Spleen (tissue), 11 donors: ENCODE results near the gene FOXE1. TPM values are rescaled to one million over a fixed set of nuclear protein-coding genes. Genes with fewer than 3 reads are reported as not detected.
A peak's percentile ranks its signal among the peaks of the same experiment; 100 is the strongest.

ENCODE experiments used
- DNase-seq: peaks from one replicate; pipeline ENCODE4 v3.0.0-alpha.2; 2020
- H3K27ac ChIP-seq, 8 donors: fragments of 200-600 bp; sonication (generic) in 7 of 8; 1 replicate in 4 of 8; 2 replicates in 4 of 8; pipeline versions ENCODE4 v1.5.0 to v1.8.0; 2016 to 2021; ENCODE audit warnings: inconsistent platforms in 4 of 8, mild to moderate bottlenecking in 4 of 8, moderate library complexity in 1 of 8
- H3K27me3 ChIP-seq, 7 donors: fragments of 200-600 bp; sonication (generic) in 6 of 7; replicated peaks in 1 of 7; 1 replicate in 4 of 7; 2 replicates in 3 of 7; pipeline versions ENCODE4 v1.5.0 to v1.8.0; 2016 to 2021; ENCODE audit warnings: inconsistent platforms in 3 of 7, mild to moderate bottlenecking in 1 of 7
- H3K36me3 ChIP-seq, 6 donors: fragments of 200-600 bp; sonication (generic) in 5 of 6; 1 replicate in 4 of 6; 2 replicates in 2 of 6; pipeline versions ENCODE4 v1.5.0 to v1.8.0; 2016 to 2021; ENCODE audit warnings: inconsistent platforms in 2 of 6
- H3K4me1 ChIP-seq, 6 donors: fragments of 200-600 bp; sonication (generic) in 5 of 6; 1 replicate in 3 of 6; 2 replicates in 3 of 6; pipeline versions ENCODE4 v1.5.0 to v1.8.0; 2016 to 2021; ENCODE audit warnings: inconsistent platforms in 3 of 6
- H3K4me3 ChIP-seq, 8 donors: fragments of 200-600 bp; sonication (generic) in 7 of 8; 1 replicate in 4 of 8; 2 replicates in 4 of 8; pipeline versions ENCODE4 v1.5.0 to v1.8.0; 2016 to 2021; ENCODE audit warnings: inconsistent platforms in 4 of 8, mild to moderate bottlenecking in 4 of 8, moderate library complexity in 2 of 8
- H3K9me3 ChIP-seq, 8 donors: fragments of 200-600 bp; sonication (generic) in 7 of 8; 1 replicate in 4 of 8; 2 replicates in 4 of 8; pipeline versions ENCODE4 v1.5.0 to v1.8.0; 2016 to 2021; ENCODE audit warnings: inconsistent platforms in 4 of 8
- POLR2A ChIP-seq, 3 donors: fragments of 450-650 bp; IDR thresholded peaks; one replicate each; pipeline ENCODE4 v1.5.1; 2017; ENCODE audit warnings: antibody characterized with exemption in 3 of 3, mild to moderate bottlenecking in 1 of 3
- POLR2AphosphoS5 ChIP-seq, 3 donors: sonication (generic); formaldehyde crosslinking; IDR thresholded peaks; one replicate each; pipeline ENCODE4 v1.5.1; 2017; ENCODE audit warnings: antibody characterized with exemption in 3 of 3
- WGBS, 5 donors: extraction: QIAGEN DNeasy Blood & Tissue Kit in 3 of 5; methylation state at CpG; one replicate each; pipeline versions ENCODE4 v1.1.5 to v1.1.7; 2013 to 2018; 5-methylcytosine and 5-hydroxymethylcytosine counted together
- intact Hi-C: fragments of 100-400 bp; cut with DNase I; formaldehyde crosslinking; loops from one replicate; pipeline ENCODE4 v1.15.0; 2023; ENCODE audit warnings: low total_unique reads
- polyA plus RNA-seq, 3 donors: library from polyadenylated mRNA; stranded (reverse); fragments of 200-250 nt; gene quantifications; one replicate each; pipeline ENCODE4 v1.2.1, GENCODE V29; 2013
- total RNA-seq, 7 donors: library from RNA; depleted of rRNA in 3 of 7; stranded (reverse); fragments of >200 nt in 3 of 7; fragmentation: NEBNext Ultra II Directional in 4 of 7; extraction: Animal tissue kit (Norgen Biotek cat#: 25700) in 4 of 7; gene quantifications; one replicate each; pipeline versions ENCODE4 v1.1.0 to v1.2.1, GENCODE V29; 2016 to 2021
- TF ChIP-seq, protein P1 (sequence below), 11 experiments: fragments of 200-600 bp in 7 of 11; fragments of 450-650 bp in 4 of 11; sonication (generic) in 4 of 11; IDR thresholded peaks in 8 of 11; conservative IDR thresholded peaks in 3 of 11; 1 replicate in 7 of 11; 2 replicates in 4 of 11; pipeline versions ENCODE4 v1.4.0 to v1.8.0; 2016 to 2021; ENCODE audit warnings: antibody characterized with exemption in 11 of 11, inconsistent platforms in 4 of 11, mild to moderate bottlenecking in 1 of 11
- donor health status: healthy with polysubstance abuse.
- donor health status: DM: no; HTN: no; CAD: no; lungs with moderate emphysema.
- donor health status: DM: no; HTN: no; CAD: no.
- donor health status: Bipolar disorder and iron deficiency.
- donor health status: healthy.
- donor health status: DM: no; HTN: no; CAD: no.
- donor health status: DM: yes; HTN: yes; CAD: no.

The FOXE1 gene
- total and polyA plus RNA-seq, 10 donors, result 0.02 to 0.04 (median 0.03) TPM; not detected in 7

DNA sequence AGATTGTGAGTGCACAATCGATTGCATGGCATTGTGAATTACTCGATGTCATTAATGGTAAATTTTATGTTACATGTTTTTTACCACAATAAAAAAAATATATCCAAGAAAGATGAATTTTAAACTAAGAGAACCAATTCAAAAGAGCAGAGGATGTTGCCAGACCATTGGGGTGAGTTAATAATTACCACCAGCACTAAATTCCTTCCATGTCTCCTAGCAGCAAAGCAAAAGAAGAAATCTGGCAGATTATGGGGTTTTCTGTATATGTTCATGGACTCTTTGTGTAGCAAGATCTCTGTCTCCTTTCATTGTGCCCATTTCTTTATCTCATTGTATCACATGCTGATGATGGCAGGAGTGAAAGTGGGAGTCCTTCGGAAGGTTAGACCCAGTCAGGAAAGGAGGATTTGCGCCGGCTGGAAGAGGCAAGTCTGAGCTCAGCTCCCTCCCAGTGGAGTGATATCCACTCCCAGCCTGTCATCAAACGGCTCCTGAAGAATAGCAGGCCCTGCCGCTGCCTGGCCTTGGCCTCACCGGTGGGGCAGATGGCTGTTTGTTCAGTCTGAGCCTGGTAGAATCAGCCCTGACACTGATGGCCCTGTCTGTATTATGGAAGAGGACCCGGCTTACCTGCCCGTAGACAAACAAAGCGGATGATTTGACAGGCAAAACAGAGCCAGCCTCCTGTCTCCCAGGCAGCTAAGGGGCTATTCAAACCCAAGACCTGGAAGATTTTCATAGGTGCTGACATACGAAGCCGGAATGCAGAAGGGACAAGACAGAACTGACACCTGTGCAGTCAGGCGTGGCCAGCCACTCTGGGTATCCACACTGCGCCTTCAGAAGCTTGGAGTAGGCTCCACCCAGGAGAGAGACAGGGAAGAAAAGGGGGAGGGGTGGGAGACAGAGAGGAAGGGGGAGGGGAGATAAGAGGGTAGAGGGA lies 21.9 kb upstream of the FOXE1 start:
- H3K27me3 ChIP-seq, result peaks cover 0 to 61% (median 0%) of the 10 kb centered on the region in 7 donors
- intact Hi-C loops, result no loop called here
- DNase-seq, result no peak
- H3K36me3 ChIP-seq, result no peaks in the 10 kb centered on the region
- no peak overlapping the region for H3K27ac ChIP-seq
- 61 to 68% (median 65%) methylated on average over 15 of the region's 15 CpGs for WGBS, 5 donors
- H3K4me1 ChIP-seq, result peaks cover 0 to 11% (median 0%) of the 10 kb centered on the region in 6 donors
- H3K4me3 ChIP-seq, result no peak overlapping the region
- TF ChIP-seq POLR2AphosphoS5 (IDR thresholded peaks at IDR 0.05), result no peak
- TF ChIP-seq, protein P1, sequence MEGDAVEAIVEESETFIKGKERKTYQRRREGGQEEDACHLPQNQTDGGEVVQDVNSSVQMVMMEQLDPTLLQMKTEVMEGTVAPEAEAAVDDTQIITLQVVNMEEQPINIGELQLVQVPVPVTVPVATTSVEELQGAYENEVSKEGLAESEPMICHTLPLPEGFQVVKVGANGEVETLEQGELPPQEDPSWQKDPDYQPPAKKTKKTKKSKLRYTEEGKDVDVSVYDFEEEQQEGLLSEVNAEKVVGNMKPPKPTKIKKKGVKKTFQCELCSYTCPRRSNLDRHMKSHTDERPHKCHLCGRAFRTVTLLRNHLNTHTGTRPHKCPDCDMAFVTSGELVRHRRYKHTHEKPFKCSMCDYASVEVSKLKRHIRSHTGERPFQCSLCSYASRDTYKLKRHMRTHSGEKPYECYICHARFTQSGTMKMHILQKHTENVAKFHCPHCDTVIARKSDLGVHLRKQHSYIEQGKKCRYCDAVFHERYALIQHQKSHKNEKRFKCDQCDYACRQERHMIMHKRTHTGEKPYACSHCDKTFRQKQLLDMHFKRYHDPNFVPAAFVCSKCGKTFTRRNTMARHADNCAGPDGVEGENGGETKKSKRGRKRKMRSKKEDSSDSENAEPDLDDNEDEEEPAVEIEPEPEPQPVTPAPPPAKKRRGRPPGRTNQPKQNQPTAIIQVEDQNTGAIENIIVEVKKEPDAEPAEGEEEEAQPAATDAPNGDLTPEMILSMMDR (IDR thresholded peaks at IDR 0.05 in 8 of 11, conservative IDR thresholded peaks at IDR 0.05 in 3 of 11), result no peak
- no peak for TF ChIP-seq POLR2A (IDR thresholded peaks at IDR 0.05)
- no peaks in the 10 kb centered on the region for H3K9me3 ChIP-seq

DNA sequence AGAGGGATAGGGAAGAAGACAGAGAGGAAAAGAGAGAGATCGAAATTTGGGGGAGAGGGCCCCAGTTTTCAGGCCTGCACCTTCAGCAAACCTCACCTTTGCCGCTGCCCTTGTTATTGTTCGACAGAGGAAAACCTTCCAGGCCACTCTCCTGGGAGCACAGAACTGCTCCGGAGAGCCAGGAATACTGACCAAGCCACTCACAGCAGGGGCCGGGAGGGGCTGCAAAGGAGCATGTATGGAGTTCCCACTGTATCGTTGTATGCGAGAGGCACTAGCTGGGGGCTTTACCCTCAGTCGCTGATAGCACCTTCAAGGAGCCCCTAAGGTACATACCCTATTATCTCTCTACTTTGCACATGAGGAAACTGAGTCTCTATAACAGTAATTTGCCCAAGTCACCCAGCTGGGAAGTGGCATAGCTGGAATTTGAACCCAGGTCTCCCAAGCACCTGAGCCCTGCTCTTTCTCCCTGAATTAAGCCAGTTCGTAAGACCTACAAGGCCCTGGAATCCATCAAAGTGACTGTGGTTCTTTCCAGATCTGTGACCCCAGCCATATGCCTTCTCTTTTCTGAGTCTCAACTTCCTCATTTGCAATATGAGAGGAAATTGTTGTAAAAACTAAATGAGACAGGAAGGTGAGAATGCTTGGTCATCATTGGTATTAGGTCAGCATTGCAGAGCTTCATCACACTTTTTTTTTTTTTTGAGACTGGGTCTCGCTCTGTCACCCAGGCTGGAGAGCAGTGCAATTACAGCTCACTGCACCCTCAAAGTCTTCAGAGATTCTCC lies 21.0 kb upstream of the FOXE1 start:
- Histone ChIP-seq H3K27me3 (peaks cover 0 to 65% (median 0%) of the 10 kb centered on the region in 7 donors), H3K9me3 (no peaks in the 10 kb centered on the region), H3K4me1 (peaks cover 0 to 11% (median 0%) of the 10 kb centered on the region in 6 donors), H3K27ac (peak overlapping the region in 4 of 8 donors; percentile 28 to 77 (median 46)), H3K36me3 (no peaks in the 10 kb centered on the region), H3K4me3 (no peak overlapping the region)
- no peak for DNase-seq
- intact Hi-C loops, result no loop called here
- TF ChIP-seq, protein P1 (IDR thresholded peaks at IDR 0.05 in 8 of 11, conservative IDR thresholded peaks at IDR 0.05 in 3 of 11), result no peak
- TF ChIP-seq POLR2AphosphoS5 (IDR thresholded peaks at IDR 0.05) (no peak), POLR2A (IDR thresholded peaks at IDR 0.05) (no peak)
- 37 to 48% (median 41%) methylated on average over 10 of the region's 10 CpGs for WGBS, 5 donors

DNA sequence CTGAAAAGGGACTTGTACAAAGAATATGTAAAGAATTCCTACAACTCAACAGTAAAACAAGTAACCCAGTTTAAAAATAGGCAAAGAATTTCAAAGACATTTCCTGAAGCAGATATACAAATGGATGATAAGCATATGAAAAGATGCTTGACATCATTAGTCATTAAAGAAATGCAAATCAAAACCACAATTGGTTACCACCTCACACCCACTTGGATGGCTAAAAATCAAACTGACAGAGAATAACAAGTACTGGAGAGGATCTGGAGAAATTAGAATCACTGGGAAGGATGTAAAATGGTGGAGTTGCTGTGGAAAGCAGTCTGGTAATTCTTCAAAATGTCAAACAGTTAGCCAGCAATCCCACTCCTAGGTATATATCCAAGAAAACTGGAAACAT lies 12.5 kb upstream of the FOXE1 start:
- DNase-seq, result no peak

More for the DNA sequence above, 12.5 kb upstream of the FOXE1 start:
- Histone ChIP-seq H3K9me3 (no peaks in the 10 kb centered on the region), H3K27ac (no peak overlapping the region), H3K4me3 (no peak overlapping the region), H3K4me1 (no peaks in the 10 kb centered on the region), H3K27me3 (peaks cover 0 to 98% (median 24%) of the 10 kb centered on the region in 7 donors), H3K36me3 (no peaks in the 10 kb centered on the region)
- intact Hi-C loops, result no loop called here
- TF ChIP-seq POLR2AphosphoS5 (IDR thresholded peaks at IDR 0.05) (no peak), POLR2A (IDR thresholded peaks at IDR 0.05) (no peak)
- TF ChIP-seq, protein P1 (IDR thresholded peaks at IDR 0.05 in 8 of 11, conservative IDR thresholded peaks at IDR 0.05 in 3 of 11), result no peak
